Kidney (tissue), 14 donors: ENCODE data around the gene CHDH. TPM values are rescaled to one million over a fixed set of nuclear protein-coding genes. Genes with fewer than 3 reads are reported as not detected.

Experiments
- DNase-seq, 5 donors: peaks; one replicate each; pipeline ENCODE4 v3.0.0-alpha.2; 2013 to 2020
- FAIRE-seq: peaks from 2 replicates; lab custom pipeline; 2012; peaks lifted over from hg19 to GRCh38; lab: Jason Lieb, UNC
- H3K27ac ChIP-seq, 2 donors: one replicate each; pipeline ENCODE4 v1.7.0; 2013; ENCODE audit warnings: low read depth in 2 of 2, low read length in 2 of 2, inconsistent platforms in 1 of 2
- H3K27me3 ChIP-seq: one replicate; pipeline ENCODE4 v1.7.1; 2013; ENCODE audit warnings: low read length, inconsistent platforms; ENCODE audit not compliant: control insufficient read depth, insufficient read depth
- H3K36me3 ChIP-seq, 3 donors: one replicate each; pipeline versions ENCODE4 v1.7.0 to v1.7.1; 2013; ENCODE audit warnings: low read length in 3 of 3, control low read depth in 1 of 3, inconsistent platforms in 1 of 3; ENCODE audit not compliant: insufficient read depth in 3 of 3, control insufficient read depth in 2 of 3
- H3K4me1 ChIP-seq, 3 donors: one replicate each; pipeline versions ENCODE4 v1.7.0 to v1.7.1; 2013; ENCODE audit warnings: low read length in 3 of 3, inconsistent platforms in 1 of 3, low read depth in 1 of 3; ENCODE audit not compliant: control insufficient read depth in 2 of 3, insufficient read depth in 2 of 3
- H3K4me3 ChIP-seq, 3 donors: one replicate each; pipeline versions ENCODE4 v1.7.0 to v1.8.1; 2013; ENCODE audit warnings: low read length in 3 of 3, control low read depth in 1 of 3, inconsistent platforms in 1 of 3
- H3K9ac ChIP-seq, 3 donors: one replicate each; pipeline versions ENCODE4 v1.7.0 to v1.7.1; 2013; ENCODE audit warnings: low read length in 3 of 3, control low read depth in 1 of 3, inconsistent platforms in 1 of 3
- H3K9me3 ChIP-seq, 3 donors: one replicate each; pipeline versions ENCODE4 v1.7.0 to v1.7.1; 2013; ENCODE audit warnings: low read length in 3 of 3, control low read depth in 1 of 3, inconsistent platforms in 1 of 3; ENCODE audit not compliant: control insufficient read depth in 2 of 3, insufficient read depth in 1 of 3
- CTCF ChIP-seq: IDR thresholded peaks from 3 replicates; pipeline ENCODE4 v1.5.1; 2012; ENCODE audit warnings: mild to moderate bottlenecking, moderate library complexity, borderline replicate concordance; ENCODE audit not compliant: insufficient read depth; ENCODE audit errors: extremely low read depth
- intact Hi-C: fragments of 100-400 bp; cut with DNase I; formaldehyde crosslinking; loops from one replicate; pipeline ENCODE4 v1.11.1; 2022
- polyA plus RNA-seq: library from polyadenylated mRNA; stranded (reverse); fragments of 350-450 nt; fragmentation: Illumina TruSeq; extraction: RNeasy Lipid Tissue Mini Kit (QIAGEN cat#74804); gene quantifications from one replicate; pipeline ENCODE4 v1.2.3, GENCODE V29; 2014; ENCODE audit warnings: low read depth, low replicate concordance; ENCODE audit not compliant: insufficient read depth
- total RNA-seq: library from RNA; stranded (reverse); fragmentation: NEBNext Ultra II Directional; extraction: Animal tissue kit (Norgen Biotek cat#: 25700); gene quantifications from one replicate; pipeline ENCODE4 v1.2.1, GENCODE V29; 2021
- donor health status: control.
- donor health status: control.
- donor health status: control.
- donor health status: control.
- donor health status: control.
- donor health status: DM: yes; HTN: yes; CAD: no.
- donor health status: Normal renal cell carcinoma (clear cell type).

CHDH gene
- total and polyA plus RNA-seq, 2 donors from 2014 or later: 26.5 to 33.4 TPM

GRCh38 chr3:53808496-53808895, 37.7 kb downstream of the CHDH start:
- H3K27ac ChIP-seq: no peak overlapping the region
- H3K4me3 ChIP-seq: no peak overlapping the region
- no peaks in the 10 kb centered on the region for H3K27me3 ChIP-seq
- TF ChIP-seq CTCF: no peak
- H3K4me1 ChIP-seq: peaks cover 0 to 15% (median 10%) of the 10 kb centered on the region in 3 donors
- no peaks in the 10 kb centered on the region for H3K9me3 ChIP-seq
- FAIRE-seq: no peak
- DNase-seq: no peak
- intact Hi-C loops: no loop called here
- no peaks in the 10 kb centered on the region for H3K36me3 ChIP-seq
- no peak overlapping the region for H3K9ac ChIP-seq

- Histone ChIP-seq H3K27ac (peak overlapping the region; percentile 49 to 78), H3K9me3 (no peaks in the 10 kb centered on the region), H3K4me3 (no peak overlapping the region), H3K9ac (peak overlapping the region in 1 of 3 donors; percentile 46), H3K36me3 (no peaks in the 10 kb centered on the region), H3K27me3 (no peaks in the 10 kb centered on the region), H3K4me1 (peaks cover 0 to 15% (median 10%) of the 10 kb centered on the region in 3 donors)
- no peak for TF ChIP-seq CTCF
- intact Hi-C loops: no loop called here
- FAIRE-seq (no peak), DNase-seq (peak in 2 of 5 donors; percentile 31 to 43)
Observed at GRCh38 chr3:53807117-53807810, 39.0 kb downstream of the CHDH start.

GRCh38 chr3:53806182-53807116, 39.8 kb downstream of the CHDH start:
- peak in 4 of 5 donors; percentile 50 to 73 (median 68) for DNase-seq
- Histone ChIP-seq H3K9me3 (no peaks in the 10 kb centered on the region), H3K27ac (peak overlapping the region; percentile 49 to 78), H3K4me1 (peaks cover 0 to 15% (median 10%) of the 10 kb centered on the region in 3 donors), H3K36me3 (no peaks in the 10 kb centered on the region), H3K27me3 (no peaks in the 10 kb centered on the region), H3K4me3 (no peak overlapping the region), H3K9ac (peak overlapping the region in 1 of 3 donors; percentile 46)
- intact Hi-C loops: no loop called here
- no peak for TF ChIP-seq CTCF
- FAIRE-seq: no peak
